Immature natural killer cell (primary cell): Measurements from ENCODE around the gene POLR1A. TPM values are rescaled to one million over a fixed set of nuclear protein-coding genes. Genes with fewer than 3 reads are reported as not detected.

Experiments
- DNase-seq, 3 donors: peaks; one replicate each; pipeline ENCODE4 v3.0.0; 2022; ENCODE audit warnings: mixed read lengths in 1 of 3
- H3K27ac Mint-ChIP-seq, 6 donors: one replicate each; pipeline ENCODE4 v1.8.0; 2020; ENCODE audit warnings: mixed read lengths in 6 of 6, mild to moderate bottlenecking in 5 of 6, inconsistent platforms in 4 of 6, moderate library complexity in 3 of 6
- H3K27me3 Mint-ChIP-seq, 3 donors: one replicate each; pipeline ENCODE4 v1.8.0; 2020 to 2021; ENCODE audit warnings: low read depth in 3 of 3, mild to moderate bottlenecking in 3 of 3, mixed read lengths in 3 of 3, moderate library complexity in 3 of 3, inconsistent platforms in 1 of 3
- H3K36me3 Mint-ChIP-seq, 3 donors: one replicate each; pipeline ENCODE4 v1.8.0; 2020; ENCODE audit warnings: mixed read lengths in 3 of 3, inconsistent platforms in 2 of 3, mild to moderate bottlenecking in 2 of 3
- H3K4me1 Mint-ChIP-seq, 2 donors: one replicate each; pipeline ENCODE4 v1.8.0; 2020; ENCODE audit warnings: inconsistent platforms in 2 of 2, mild to moderate bottlenecking in 2 of 2, mixed read lengths in 2 of 2, moderate library complexity in 1 of 2
- H3K4me3 Mint-ChIP-seq, 5 donors: one replicate each; pipeline ENCODE4 v1.8.0; 2020; ENCODE audit warnings: mild to moderate bottlenecking in 5 of 5, mixed read lengths in 5 of 5, inconsistent platforms in 3 of 5, moderate library complexity in 3 of 5
- H3K9me3 Mint-ChIP-seq, 6 donors: one replicate each; pipeline ENCODE4 v1.8.0; 2020; ENCODE audit warnings: mild to moderate bottlenecking in 6 of 6, mixed read lengths in 6 of 6, inconsistent platforms in 4 of 6, moderate library complexity in 3 of 6
- polyA plus RNA-seq, 3 donors: library from polyadenylated mRNA; unstranded; fragments of 300-500 nt; fragmentation: Illumina TruSeq; gene quantifications; one replicate each; pipeline ENCODE4 v1.2.3, GENCODE V29; 2021

The POLR1A gene
- polyA plus RNA-seq, 3 donors from 2014 or later = 1.0 to 7.2 (median 3.1) TPM

DNA sequence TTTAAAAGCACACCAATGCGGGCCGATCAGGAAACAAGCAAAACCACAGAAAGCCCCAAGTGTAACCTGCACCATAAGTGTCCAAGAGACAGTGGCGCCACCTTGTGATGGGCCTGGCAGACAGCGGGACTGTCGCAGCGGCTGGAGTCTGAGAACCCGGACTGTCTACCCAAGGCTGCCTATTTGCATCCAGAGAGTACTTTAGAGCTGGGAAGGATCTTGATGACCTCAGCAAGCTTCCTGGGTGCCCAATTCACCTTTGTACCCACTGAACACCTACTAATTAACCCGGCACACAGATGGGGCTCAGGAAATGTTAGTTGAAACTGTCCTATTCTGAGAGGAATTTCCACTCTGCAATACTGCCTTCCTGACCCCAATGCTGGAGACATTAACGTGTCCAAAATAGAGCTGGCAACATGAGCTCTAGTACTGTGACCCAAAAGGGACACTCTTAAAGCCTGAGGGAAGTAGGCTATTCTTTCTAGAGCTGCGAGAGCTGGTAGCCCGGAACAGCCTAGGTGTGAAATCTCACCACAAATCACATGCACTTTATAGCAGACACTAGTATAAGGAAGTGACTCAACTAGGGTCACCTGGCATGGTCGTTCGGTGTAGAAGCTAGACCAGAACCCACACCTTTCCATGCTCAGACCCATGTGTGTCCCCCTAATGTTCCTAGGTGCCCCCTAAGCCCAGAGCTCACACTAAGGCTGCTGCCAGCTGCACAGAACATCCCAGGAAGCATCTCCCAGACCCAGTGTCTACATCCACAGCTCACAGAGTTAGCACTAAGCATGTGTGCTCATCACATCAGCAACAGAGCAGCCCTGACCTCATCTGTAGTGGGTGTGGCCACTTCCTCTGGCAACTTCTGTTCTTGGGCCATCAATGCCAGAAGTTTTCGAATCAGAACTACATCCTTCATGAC is 25.4 kb downstream of the POLR1A start:
- H3K27ac Mint-ChIP-seq = peak overlapping the region; percentile 97 to 100 (median 99)
- peak overlapping the region; percentile 76 to 89 (median 81) for H3K4me3 Mint-ChIP-seq
- peak; percentile 82 to 86 (median 85) for DNase-seq
- H3K9me3 Mint-ChIP-seq = no peaks in the 10 kb centered on the region
- H3K27me3 Mint-ChIP-seq = peaks cover 2 to 12% (median 7%) of the 10 kb centered on the region in 3 donors
- H3K36me3 Mint-ChIP-seq = peaks cover 6 to 23% (median 8%) of the 10 kb centered on the region in 3 donors
- peaks cover 33 to 34% of the 10 kb centered on the region in 2 donors for H3K4me1 Mint-ChIP-seq

DNA sequence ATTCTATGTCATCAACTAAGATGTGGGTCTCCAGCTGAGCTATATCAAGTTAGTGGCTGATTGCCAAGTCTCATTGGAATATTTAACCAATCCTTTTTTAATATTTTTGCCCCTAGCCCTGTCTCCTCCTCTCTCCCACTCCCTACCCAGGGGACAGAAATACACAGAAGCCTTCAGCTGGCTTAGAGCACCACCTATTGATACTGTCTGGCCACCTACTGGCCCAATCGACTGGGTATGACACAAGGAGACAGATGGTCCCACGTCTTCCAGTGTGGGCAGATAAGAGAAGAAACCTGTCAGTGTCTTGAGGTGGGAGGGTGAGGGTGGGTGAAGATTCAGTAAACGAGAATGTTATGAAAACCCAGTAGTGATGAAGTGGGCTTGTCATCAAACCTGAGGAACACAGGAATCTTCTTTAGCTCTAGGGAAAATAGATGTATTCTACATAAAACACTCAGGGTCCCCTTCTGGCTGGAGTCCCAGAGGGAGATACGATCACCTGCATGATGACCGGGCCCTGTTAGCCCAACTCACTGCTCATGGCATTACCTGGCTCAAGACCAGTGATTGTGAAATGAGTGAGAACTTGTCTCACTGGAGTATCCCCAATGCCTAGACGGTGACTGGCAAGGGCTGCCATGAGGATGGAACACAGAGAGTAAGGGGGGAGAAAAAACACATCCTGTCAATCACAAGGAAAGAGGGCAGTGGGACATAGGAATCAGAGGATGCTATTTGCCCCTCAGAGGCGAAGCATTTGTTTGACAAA is 26.7 kb downstream of the POLR1A start:
- Mint-ChIP-seq H3K27me3 (peaks cover 2 to 12% (median 7%) of the 10 kb centered on the region in 3 donors), H3K27ac (peak overlapping the region; percentile 97 to 100 (median 99)), H3K36me3 (peaks cover 6 to 30% (median 11%) of the 10 kb centered on the region in 3 donors), H3K9me3 (no peaks in the 10 kb centered on the region), H3K4me1 (peaks cover 33 to 34% of the 10 kb centered on the region in 2 donors), H3K4me3 (peak overlapping the region; percentile 7 to 89 (median 62))
- DNase-seq = peak; percentile 43 to 61 (median 49)

DNA sequence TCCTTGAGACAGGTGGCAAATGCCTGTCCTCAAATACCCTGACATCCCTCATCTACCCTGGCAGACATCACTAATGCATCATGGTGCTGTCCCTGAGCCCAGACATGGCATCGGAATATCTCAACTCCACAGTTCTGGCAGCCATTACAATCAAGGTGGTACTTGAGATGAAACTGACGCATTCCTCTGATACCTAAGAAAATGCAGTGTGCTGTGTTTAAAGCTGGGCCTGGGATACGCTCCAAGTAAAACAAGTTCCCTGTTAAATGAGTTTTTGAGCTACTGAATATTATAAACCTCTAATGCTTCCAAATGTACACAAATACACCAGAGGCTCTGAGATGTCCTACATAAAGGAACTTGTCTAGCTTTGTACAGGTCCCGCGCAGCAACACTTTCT is 29.8 kb downstream of the POLR1A start:
- peaks cover 2 to 12% (median 7%) of the 10 kb centered on the region in 3 donors for H3K27me3 Mint-ChIP-seq
- peaks cover 50 to 57% of the 10 kb centered on the region in 2 donors for H3K4me1 Mint-ChIP-seq
- DNase-seq = no peak
- no peaks in the 10 kb centered on the region for H3K9me3 Mint-ChIP-seq
- H3K4me3 Mint-ChIP-seq = no peak overlapping the region
- peaks cover 16 to 41% (median 33%) of the 10 kb centered on the region in 3 donors for H3K36me3 Mint-ChIP-seq
- no peak overlapping the region for H3K27ac Mint-ChIP-seq

DNA sequence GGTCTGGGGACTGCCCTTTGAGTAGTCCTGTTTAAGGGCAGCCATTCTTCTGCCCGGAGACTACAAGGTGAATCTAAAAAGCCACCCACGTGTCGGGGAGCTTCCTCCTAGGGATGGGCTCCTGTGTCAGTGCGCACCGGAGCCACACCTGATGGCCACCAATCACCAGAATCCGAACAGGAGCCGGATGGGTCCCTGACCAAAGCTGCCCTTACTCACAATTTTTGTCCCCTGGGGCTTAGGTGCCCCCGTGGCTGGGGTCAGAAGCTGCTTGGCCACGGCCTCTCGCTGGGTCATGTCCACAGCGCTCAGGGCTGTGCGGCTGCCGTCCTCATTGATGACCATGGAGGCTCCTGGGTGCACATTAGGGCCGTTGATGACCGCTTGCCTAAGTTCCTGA is 30.9 kb downstream of the POLR1A start:
- Mint-ChIP-seq H3K4me3 (no peak overlapping the region), H3K27ac (no peak overlapping the region), H3K9me3 (no peaks in the 10 kb centered on the region), H3K27me3 (peaks cover 2 to 3% (median 2%) of the 10 kb centered on the region in 3 donors), H3K36me3 (peaks cover 21 to 50% (median 42%) of the 10 kb centered on the region in 3 donors), H3K4me1 (peaks cover 39 to 47% of the 10 kb centered on the region in 2 donors)
- DNase-seq = no peak

DNA sequence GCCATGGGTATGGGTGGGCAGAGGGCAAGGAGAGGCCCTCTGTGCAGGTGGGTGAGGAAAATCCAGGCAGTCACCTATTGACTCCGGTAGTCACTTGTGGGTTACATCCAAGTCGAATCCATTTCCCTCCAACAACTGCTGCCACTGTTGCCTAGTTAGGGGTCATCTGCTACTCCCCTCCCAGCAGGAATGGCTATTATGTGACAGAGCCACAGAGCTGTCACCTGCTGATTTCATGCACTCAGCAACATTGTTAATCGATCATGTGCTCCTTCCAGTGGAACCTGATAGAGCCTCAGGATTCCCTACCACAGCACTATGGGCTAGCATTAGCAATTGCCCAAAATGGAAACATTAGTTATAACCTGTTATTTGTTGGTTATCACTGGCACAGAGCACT is 31.4 kb downstream of the POLR1A start:
- Mint-ChIP-seq H3K27me3 (peaks cover under 1 to 2% (median 1%) of the 10 kb centered on the region in 3 donors), H3K27ac (no peak overlapping the region), H3K9me3 (no peaks in the 10 kb centered on the region), H3K4me3 (no peak overlapping the region), H3K36me3 (peaks cover 21 to 54% (median 46%) of the 10 kb centered on the region in 3 donors), H3K4me1 (peaks cover 37 to 43% of the 10 kb centered on the region in 2 donors)
- no peak for DNase-seq

DNA sequence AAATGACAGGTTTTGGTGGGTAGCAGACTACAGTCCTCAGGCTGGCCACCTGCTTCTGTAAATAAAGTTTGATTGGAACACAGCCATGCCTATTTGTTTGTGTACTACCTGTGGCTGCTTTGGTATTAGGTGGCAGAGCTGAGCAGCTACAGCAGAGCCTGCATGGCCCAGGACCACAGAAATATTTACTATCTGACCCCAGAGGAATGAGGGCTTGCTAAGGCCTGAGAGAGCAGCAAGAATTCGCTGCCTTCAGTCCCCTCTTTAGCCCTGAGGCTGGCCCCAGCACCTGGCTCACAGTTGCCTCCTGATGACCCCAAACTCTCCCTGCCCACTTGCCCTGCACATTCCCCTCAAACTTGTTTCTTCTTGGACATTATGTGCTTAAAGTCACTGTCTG is 32.5 kb downstream of the POLR1A start:
- no peak for DNase-seq
- Mint-ChIP-seq H3K9me3 (no peaks in the 10 kb centered on the region), H3K4me3 (peak overlapping the region in 2 of 5 donors; percentile 2 to 8), H3K36me3 (peaks cover 21 to 50% (median 49%) of the 10 kb centered on the region in 3 donors), H3K27ac (peak overlapping the region; percentile 62 to 95 (median 80)), H3K27me3 (peaks cover 0 to 1% (median 0%) of the 10 kb centered on the region in 3 donors), H3K4me1 (peaks cover 34 to 42% of the 10 kb centered on the region in 2 donors)

DNA sequence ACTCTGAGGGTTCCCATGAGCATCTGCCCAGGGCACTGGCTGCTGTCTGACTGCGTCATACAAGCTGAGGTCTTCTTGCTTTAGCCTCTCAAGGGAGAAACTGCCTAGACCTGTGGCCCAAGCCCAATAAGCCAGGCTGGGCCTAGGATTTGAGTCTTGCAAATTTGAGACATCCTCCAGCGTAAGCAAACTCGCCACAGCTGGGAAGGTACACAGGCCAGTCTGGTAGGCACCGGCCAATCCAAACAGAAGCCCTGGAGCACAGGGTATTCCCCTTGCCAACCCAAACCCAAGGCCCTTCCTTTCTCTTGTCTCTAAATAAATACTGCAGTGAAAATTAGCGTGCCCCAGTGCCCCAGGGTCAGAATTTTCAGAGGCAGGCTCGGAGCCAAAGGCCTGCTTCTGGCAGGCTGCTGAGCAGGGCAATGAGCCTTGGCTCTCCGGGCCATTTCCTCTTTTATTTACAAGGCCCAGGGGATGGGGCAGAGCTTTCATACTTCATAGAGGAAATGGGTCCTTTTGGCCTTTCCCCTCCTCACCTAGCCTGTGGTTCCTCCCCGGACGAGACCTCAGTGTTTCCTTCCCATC is 33.3 kb downstream of the POLR1A start:
- peaks cover 18 to 54% (median 45%) of the 10 kb centered on the region in 3 donors for H3K36me3 Mint-ChIP-seq

DNA sequence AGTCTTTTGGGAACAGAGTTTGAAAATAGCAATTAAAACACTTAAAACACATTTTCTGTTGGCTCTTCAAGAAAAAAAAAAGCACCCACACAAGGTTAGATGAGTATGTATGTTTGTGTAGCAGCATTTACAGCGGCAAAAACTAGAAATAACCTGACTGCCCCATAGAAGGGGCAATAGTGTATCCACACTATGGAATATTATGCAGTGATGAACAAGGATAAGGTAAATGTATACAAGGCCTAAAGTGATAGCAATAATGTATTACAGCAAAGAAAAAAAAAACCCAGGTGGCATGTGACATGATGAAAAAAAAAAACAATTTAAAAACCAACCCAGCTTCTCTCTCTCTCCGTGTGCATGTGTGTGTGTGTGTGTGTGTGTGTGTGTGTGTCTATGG is 34.8 kb downstream of the POLR1A start:
- Mint-ChIP-seq H3K36me3 (peaks cover 17 to 48% (median 43%) of the 10 kb centered on the region in 3 donors), H3K9me3 (no peaks in the 10 kb centered on the region), H3K4me3 (no peak overlapping the region), H3K27me3 (peaks cover 0 to 1% (median 0%) of the 10 kb centered on the region in 3 donors), H3K4me1 (peaks cover 37 to 45% of the 10 kb centered on the region in 2 donors), H3K27ac (peak overlapping the region in 3 of 6 donors; percentile 45 to 79 (median 53))
- no peak for DNase-seq

More for the DNA sequence above, 33.3 kb downstream of the POLR1A start:
- DNase-seq = peak in 2 of 3 donors; percentile 21 to 23
- H3K4me3 Mint-ChIP-seq = peak overlapping the region; percentile 2 to 54 (median 44)
- peaks cover 0 to 1% (median 0%) of the 10 kb centered on the region in 3 donors for H3K27me3 Mint-ChIP-seq
- peak overlapping the region; percentile 81 to 95 (median 92) for H3K27ac Mint-ChIP-seq
- H3K9me3 Mint-ChIP-seq = no peaks in the 10 kb centered on the region
- H3K4me1 Mint-ChIP-seq = peaks cover 37 to 45% of the 10 kb centered on the region in 2 donors

DNA sequence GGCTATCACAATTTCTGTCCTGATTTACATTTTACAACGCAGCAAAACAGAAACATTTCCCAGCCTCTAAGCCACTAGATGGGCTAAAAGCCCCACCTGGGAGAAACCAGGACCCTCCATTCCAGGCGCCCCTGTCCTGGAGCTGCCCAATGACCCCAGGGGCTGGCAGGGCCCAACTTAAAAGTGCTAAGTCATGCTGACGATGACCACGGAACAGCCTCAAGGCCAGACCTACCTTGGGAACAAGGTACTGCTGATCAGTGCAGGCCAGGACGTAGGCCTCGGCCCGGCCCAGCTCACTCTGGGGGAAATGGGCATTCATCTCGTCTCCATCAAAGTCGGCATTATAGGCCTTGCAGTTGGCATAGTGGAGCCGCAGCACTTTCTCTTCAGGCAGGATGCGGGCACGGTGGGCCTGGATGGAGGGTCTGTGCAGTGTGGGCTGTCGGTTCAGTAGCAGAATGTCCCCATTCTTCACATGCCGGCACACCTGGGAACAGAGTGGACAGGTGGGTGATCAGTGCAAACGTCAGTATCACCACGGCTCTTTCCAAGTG is 35.8 kb downstream of the POLR1A start:
- no peak for DNase-seq
- Mint-ChIP-seq H3K27ac (peak overlapping the region in 1 of 6 donors; percentile 61), H3K9me3 (no peaks in the 10 kb centered on the region), H3K27me3 (peaks cover 0 to 1% (median 0%) of the 10 kb centered on the region in 3 donors), H3K4me1 (peaks cover 37 to 45% of the 10 kb centered on the region in 2 donors), H3K4me3 (no peak overlapping the region), H3K36me3 (peaks cover 25 to 54% (median 48%) of the 10 kb centered on the region in 3 donors)

DNA sequence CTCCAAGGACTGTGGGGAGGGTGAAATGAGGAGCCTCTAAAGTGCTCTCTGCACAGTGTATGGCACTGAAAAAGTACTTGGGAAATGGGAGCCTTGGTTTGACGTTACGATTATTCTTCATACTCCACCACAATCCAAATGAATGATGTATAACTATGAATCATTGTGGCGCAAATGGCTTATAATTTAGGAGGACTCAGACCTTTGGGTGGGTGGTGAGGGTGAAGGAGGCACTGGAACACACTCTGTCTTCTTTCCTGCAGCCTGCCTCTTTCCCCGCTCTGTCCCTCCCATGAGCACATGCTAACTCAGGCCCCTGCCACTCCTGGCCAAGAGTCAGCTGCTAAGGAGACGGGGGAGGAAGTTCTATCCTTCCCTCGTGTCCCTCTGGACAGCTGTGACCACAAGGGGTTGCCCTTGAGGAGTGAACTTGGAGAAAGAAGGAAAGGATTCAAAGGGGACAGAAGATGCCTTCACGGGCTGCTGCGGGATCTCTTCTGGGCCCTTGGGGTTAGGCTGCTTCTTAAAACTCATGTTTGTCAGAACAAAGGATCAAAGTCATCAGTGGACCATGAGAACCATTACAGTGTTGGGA is 36.5 kb downstream of the POLR1A start:
- H3K27ac Mint-ChIP-seq = peak overlapping the region in 5 of 6 donors; percentile 34 to 78 (median 65)
- H3K9me3 Mint-ChIP-seq = no peaks in the 10 kb centered on the region
- DNase-seq = no peak
- H3K4me3 Mint-ChIP-seq = no peak overlapping the region
- H3K36me3 Mint-ChIP-seq = peaks cover 31 to 57% (median 47%) of the 10 kb centered on the region in 3 donors
- peaks cover 37 to 45% of the 10 kb centered on the region in 2 donors for H3K4me1 Mint-ChIP-seq
- peaks cover 0 to 1% (median 0%) of the 10 kb centered on the region in 3 donors for H3K27me3 Mint-ChIP-seq

DNA sequence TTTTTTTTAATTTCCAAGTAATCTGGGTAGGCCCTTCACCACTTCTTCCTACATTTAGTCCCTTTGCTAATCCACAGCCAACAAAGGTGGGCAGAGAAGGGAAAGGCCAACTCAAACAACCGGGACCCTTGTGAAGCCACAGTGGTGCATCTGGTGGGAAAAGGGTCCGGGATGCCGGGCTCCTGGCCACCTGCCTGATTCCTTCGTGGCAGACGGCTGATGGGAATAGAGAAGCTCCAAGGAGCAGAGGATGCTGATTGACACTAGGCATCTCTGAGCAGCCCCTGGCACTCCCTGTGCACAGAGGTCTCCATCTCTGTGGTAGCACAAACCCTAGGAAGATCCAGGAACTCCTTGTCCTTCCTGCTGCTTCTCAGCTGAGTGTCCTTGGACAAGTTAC is 37.0 kb downstream of the POLR1A start:
- Mint-ChIP-seq H3K27me3 (peaks cover 0 to 1% (median 0%) of the 10 kb centered on the region in 3 donors), H3K4me1 (peaks cover 39 to 42% of the 10 kb centered on the region in 2 donors), H3K9me3 (no peaks in the 10 kb centered on the region), H3K36me3 (peaks cover 36 to 59% (median 50%) of the 10 kb centered on the region in 3 donors), H3K4me3 (no peak overlapping the region), H3K27ac (peak overlapping the region in 5 of 6 donors; percentile 19 to 78 (median 31))
- DNase-seq = no peak

DNA sequence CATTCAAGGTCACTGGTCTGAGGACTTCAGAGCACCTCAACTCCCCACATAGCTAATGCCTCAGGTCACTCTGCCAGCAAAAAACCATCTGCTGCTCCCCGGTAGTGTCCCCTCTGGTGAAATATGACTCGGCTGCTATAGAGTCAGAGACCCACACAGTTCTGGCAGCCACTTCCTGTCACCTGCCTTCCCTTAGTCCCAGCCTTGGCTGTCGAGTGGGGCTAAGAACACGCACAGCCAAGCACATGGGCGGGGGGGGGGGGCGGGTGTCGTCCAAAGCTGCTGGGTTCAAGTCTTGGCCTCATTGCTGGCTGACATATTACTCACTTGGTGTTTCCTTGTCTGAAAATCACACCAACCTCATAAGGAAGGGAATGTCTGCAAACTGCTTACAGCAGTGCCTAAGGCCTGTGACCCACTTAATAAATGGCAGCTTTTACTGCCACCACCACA is 37.5 kb downstream of the POLR1A start:
- Mint-ChIP-seq H3K27ac (peak overlapping the region; percentile 78 to 84 (median 81)), H3K27me3 (peaks cover 0 to 1% (median 0%) of the 10 kb centered on the region in 3 donors), H3K9me3 (peaks cover 0 to 2% (median 0%) of the 10 kb centered on the region in 6 donors), H3K4me3 (peak overlapping the region in 2 of 5 donors; percentile 42 to 54), H3K4me1 (peaks cover 34 to 38% of the 10 kb centered on the region in 2 donors), H3K36me3 (peaks cover 40 to 63% (median 52%) of the 10 kb centered on the region in 3 donors)
- DNase-seq = peak; percentile 43 to 54 (median 52)
